Retinal pigment epithelial cell (primary cell): ENCODE results near the gene CDK2AP2.

Source experiments
- DNase-seq: peaks from one replicate; pipeline ENCODE4 v3.0.0-alpha.2; 2010; ENCODE audit warnings: low read depth
- H3K4me3 ChIP-seq: 2 replicates; pipeline ENCODE4 v1.5.1; 2011; ENCODE audit warnings: mild to moderate bottlenecking, low read length, control low read depth, moderate library complexity
- CTCF ChIP-seq: conservative IDR thresholded peaks from 2 replicates; pipeline ENCODE4 v1.5.1; 2011; ENCODE audit warnings: low read depth, low read length, control low read depth, inconsistent platforms

The CDK2AP2 gene

GRCh38 chr11:67543585-67543984, 35.6 kb upstream of the CDK2AP2 start:
- H3K4me3 ChIP-seq, result no peak overlapping the region
- DNase-seq, result no peak
- TF ChIP-seq CTCF, result no peak

DNA sequence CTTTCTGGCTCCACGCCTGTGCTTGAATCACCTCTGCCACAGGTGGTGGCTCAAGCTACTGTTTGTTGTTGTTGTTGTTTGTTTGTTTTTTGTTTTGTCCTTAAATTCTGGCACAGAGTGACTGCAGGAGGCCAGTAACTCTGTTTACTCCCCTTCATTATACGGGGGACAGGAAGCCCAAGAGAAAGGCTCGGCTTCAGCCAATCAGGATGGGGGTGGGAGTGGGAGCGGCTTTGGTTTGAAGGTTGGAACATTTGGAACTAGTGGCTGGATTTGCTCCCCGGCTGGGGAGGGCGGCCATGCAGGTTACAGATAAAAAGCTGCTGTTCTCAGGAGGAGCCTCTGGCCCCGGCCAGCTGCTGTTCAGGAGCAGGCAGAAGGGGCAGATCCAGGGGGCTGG, 35.0 kb upstream of the CDK2AP2 start:
- H3K4me3 ChIP-seq, result no peak overlapping the region
- no peak for DNase-seq
- no peak for TF ChIP-seq CTCF

- no peak for TF ChIP-seq CTCF
- no peak overlapping the region for H3K4me3 ChIP-seq
- DNase-seq, result no peak
These were observed 34.2 kb upstream of the CDK2AP2 start for GRCh38 chr11:67542169-67542568.

DNA sequence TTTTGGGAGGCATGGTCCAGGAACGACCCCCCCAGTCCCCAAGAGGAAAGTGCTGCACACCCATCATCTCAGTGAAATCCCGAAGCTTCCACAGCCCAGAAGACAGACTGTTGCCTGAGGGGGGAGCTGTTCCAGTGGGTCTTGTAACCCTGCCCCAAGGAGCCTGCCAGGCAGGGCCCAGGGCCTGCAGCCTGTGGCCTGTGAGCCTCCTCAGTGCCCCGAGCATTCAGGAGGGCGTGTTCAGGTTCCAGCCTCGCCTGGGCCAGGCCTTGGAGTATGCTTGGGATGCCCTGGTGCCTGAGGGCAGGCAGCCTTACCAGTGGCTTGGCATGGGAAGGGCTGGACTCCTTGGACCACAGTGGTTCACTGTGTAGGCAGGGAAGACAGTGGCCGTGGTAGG, 33.2 kb upstream of the CDK2AP2 start:
- no peak for DNase-seq
- TF ChIP-seq CTCF, result no peak
- H3K4me3 ChIP-seq, result no peak overlapping the region

DNA sequence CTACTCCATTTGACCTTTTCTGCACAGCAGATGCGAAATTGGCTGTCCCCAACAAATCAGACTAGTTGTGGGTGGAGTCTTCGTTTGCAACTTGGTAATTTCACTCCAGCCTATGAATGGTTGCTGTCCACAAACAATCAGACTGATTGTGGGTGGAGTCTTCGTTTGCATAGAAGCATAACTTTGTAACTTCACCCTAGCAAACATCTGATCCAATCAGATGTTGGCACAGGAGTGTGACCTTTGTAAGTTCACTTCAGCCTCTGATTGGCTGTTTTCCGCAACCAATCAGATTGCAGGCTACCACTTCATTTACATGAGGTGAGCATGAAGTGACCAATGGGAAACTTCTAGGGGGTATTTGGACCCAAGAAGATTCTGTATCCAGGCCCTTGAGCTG, 31.6 kb upstream of the CDK2AP2 start:
- TF ChIP-seq CTCF, result no peak
- no peak for DNase-seq

GRCh38 chr11:67538823-67539505, 31.0 kb upstream of the CDK2AP2 start:
- no peak overlapping the region for H3K4me3 ChIP-seq
- no peak for DNase-seq
- no peak for TF ChIP-seq CTCF

More for the DNA sequence above, 31.6 kb upstream of the CDK2AP2 start:
- H3K4me3 ChIP-seq, result no peak overlapping the region

DNA sequence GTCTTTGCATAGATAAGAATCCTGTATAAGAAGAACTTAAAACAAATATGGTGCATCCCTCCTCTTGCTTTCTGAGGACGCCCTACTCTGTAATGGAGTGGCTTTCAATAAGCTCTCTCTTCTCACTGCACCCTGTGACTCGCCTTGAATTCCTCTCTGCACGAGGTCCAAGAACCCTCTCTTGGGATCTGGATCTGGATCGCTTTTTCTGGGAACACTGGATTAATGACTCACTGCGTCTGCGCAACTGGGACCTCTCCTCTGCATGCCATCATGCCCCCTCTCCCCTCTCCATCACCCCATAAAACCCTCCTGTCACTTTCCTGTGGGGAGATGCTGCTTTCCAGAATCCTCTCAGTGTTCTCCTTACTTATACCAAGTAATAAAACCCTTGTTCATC, 30.3 kb upstream of the CDK2AP2 start:
- no peak for DNase-seq
- TF ChIP-seq CTCF, result no peak
- H3K4me3 ChIP-seq, result no peak overlapping the region
